Left ventricle myocardium inferior (tissue), 1 donor: ENCODE measurements around the gene CYP27C1. TPM values are rescaled to one million over a fixed set of nuclear protein-coding genes. Genes with fewer than 3 reads are reported as not detected.

Source experiments
- DNase-seq: peaks from one replicate; pipeline ENCODE4 v3.0.0-alpha.2; 2020
- H3K27ac ChIP-seq: fragments of 200-600 bp; replicated peaks from 2 replicates; pipeline ENCODE4 v1.8.0; 2021
- H3K27me3 ChIP-seq: fragments of 200-600 bp; 2 replicates; pipeline ENCODE4 v1.8.0; 2021; ENCODE audit warnings: low read depth
- H3K36me3 ChIP-seq: fragments of 200-600 bp; 2 replicates; pipeline ENCODE4 v1.8.0; 2021
- H3K4me1 ChIP-seq: fragments of 200-600 bp; 2 replicates; pipeline ENCODE4 v1.8.0; 2021
- H3K4me3 ChIP-seq: fragments of 200-600 bp; 2 replicates; pipeline ENCODE4 v1.8.0; 2021; ENCODE audit warnings: mild to moderate bottlenecking, moderate library complexity
- H3K9me3 ChIP-seq: fragments of 200-600 bp; replicated peaks from 2 replicates; pipeline ENCODE4 v1.8.0; 2021
- CTCF ChIP-seq: fragments of 200-600 bp; IDR thresholded peaks from 2 replicates; pipeline ENCODE4 v1.8.0; 2021; ENCODE audit warnings: antibody characterized with exemption, mild to moderate bottlenecking, borderline replicate concordance
- intact Hi-C: fragments of 100-400 bp; cut with micrococcal nuclease; formaldehyde crosslinking; loops from one replicate; pipeline ENCODE4 v1.11.0; 2022
- total RNA-seq: library from RNA; stranded (reverse); fragmentation: NEBNext Ultra II Directional; extraction: Animal tissue kit (Norgen Biotek cat#: 25700); gene quantifications from one replicate; pipeline ENCODE4 v1.2.1, GENCODE V29; 2021
- donor health status: DM: no; HTN: yes; CAD: no; lungs with severe emphysema.

CYP27C1 gene
- total RNA-seq, 1 donor from 2014 or later, result 0.11 TPM

DNA sequence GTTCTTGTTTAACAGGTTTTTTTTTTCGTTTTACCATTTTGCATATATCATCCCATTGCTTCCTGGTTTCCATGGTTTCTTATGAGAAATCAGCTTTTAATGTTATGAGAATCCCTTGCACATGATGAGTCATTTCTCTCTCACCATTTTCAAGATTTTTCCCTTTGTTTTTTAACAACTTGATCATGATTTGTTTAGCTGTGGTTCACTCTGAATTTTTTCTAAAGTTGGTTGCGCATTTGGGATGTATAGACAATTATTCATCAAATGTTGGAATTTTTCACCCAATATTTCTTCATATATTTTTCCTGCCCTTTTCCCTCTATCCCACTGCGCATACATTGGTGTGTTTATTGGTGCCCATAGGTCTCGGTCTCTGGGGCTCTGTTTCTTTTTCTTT is 70.7 kb downstream of the CYP27C1 start:
- H3K27me3 ChIP-seq, result peaks cover 9% of the 10 kb centered on the region
- H3K9me3 ChIP-seq, result peaks cover 7% of the 10 kb centered on the region
- DNase-seq, result no peak
- peaks cover 18% of the 10 kb centered on the region for H3K4me1 ChIP-seq
- no peak overlapping the region for H3K27ac ChIP-seq
- TF ChIP-seq CTCF, result no peak
- H3K36me3 ChIP-seq, result no peaks in the 10 kb centered on the region
- no peak overlapping the region for H3K4me3 ChIP-seq
- intact Hi-C loops, result no loop called here

- H3K27me3 ChIP-seq, result peaks cover 2% of the 10 kb centered on the region
- no peak overlapping the region for H3K4me3 ChIP-seq
- no peak for TF ChIP-seq CTCF
- peaks cover 7% of the 10 kb centered on the region for H3K9me3 ChIP-seq
- DNase-seq, result no peak
- peaks cover 28% of the 10 kb centered on the region for H3K4me1 ChIP-seq
- intact Hi-C loops, result no loop called here
- no peaks in the 10 kb centered on the region for H3K36me3 ChIP-seq
- H3K27ac ChIP-seq, result no peak overlapping the region
Measured at GRCh38 chr2:127146820-127147502, 73.1 kb downstream of the CYP27C1 start.

DNA sequence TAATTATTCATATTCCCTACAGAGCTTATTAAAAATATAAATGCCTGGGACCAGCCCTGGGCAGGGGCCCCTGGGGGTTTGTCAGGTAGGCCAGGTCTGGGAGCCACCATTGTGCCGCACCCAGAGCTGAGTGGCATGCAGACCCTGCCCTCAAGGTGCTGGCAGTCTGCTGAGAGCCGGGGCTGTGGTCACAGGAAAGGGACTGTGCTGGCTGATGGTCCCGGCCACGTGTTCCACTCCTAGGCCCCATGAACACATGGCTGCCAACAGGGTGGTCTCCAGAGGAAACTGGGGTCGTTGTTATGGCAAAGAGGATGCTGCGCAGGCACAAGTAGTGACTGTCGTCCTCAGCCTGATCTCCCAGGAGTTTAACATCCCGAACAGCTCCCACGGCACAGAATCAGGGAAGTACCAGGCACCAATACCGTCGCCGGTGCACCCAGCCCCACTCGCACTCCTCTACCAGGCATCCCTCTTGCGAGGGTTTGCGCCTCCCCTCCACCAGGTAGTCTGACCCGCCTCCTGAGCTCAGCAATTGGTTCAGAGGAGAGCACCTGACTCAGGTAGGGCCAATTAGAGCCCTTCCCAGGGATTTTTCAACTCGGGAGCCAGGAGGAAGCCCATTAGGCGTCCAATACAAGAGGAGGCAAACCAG is 73.9 kb downstream of the CYP27C1 start:
- H3K4me3 ChIP-seq, result no peak overlapping the region
- no peak overlapping the region for H3K27ac ChIP-seq
- intact Hi-C loops, result no loop called here
- no peak for TF ChIP-seq CTCF
- no peak for DNase-seq
- H3K36me3 ChIP-seq, result no peaks in the 10 kb centered on the region
- peaks cover 4% of the 10 kb centered on the region for H3K9me3 ChIP-seq
- H3K4me1 ChIP-seq, result peaks cover 28% of the 10 kb centered on the region
- H3K27me3 ChIP-seq, result peaks cover 9% of the 10 kb centered on the region

DNA sequence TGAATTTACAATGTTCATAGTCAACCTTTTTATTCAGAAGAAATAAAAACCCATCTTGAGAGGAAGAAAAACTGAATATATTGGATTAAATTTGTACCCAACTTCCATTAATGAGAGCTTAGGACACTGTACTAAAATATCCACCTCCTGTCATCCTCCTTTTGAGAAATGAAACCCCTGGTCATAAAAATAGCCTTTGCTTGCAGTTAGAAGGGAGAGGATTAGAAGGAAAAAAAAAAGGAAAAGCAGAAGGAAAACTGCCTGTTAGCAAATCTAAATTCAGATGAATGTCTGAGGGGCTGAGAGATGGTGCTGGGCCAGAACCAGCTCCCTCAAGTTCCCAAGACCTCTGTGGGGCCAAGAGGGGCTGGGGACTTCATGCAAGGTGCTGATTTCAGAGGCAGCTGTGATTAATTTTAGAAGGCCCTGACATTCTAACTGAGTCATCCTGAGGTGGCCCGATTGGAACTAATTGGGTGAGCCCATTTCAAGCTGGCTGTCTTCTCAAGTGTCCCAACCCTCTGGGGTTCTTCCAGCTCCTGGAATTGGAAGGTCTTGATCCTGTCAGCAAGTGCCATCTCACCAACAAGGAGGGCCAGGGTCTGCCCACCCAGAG is 74.7 kb downstream of the CYP27C1 start:
- Histone ChIP-seq H3K36me3 (no peaks in the 10 kb centered on the region), H3K4me3 (no peak overlapping the region), H3K27ac (no peak overlapping the region), H3K9me3 (no peaks in the 10 kb centered on the region), H3K4me1 (peaks cover 28% of the 10 kb centered on the region), H3K27me3 (peaks cover 18% of the 10 kb centered on the region)
- intact Hi-C loops, result no loop called here
- TF ChIP-seq CTCF, result no peak
- no peak for DNase-seq

GRCh38 chr2:127143841-127144782 is 76.0 kb downstream of the CYP27C1 start:
- no peak overlapping the region for H3K4me3 ChIP-seq

More at GRCh38 chr2:127143841-127144782, 76.0 kb downstream of the CYP27C1 start:
- peaks cover 2% of the 10 kb centered on the region for H3K9me3 ChIP-seq
- no peak for DNase-seq
- peaks cover 28% of the 10 kb centered on the region for H3K4me1 ChIP-seq
- H3K27me3 ChIP-seq, result peaks cover 30% of the 10 kb centered on the region
- intact Hi-C loops, result no loop called here
- peak overlapping the region; percentile 51 for H3K27ac ChIP-seq
- no peak for TF ChIP-seq CTCF
- H3K36me3 ChIP-seq, result no peaks in the 10 kb centered on the region
